ENCODE data around the gene TMEM63C. TPM values are rescaled to one million over a fixed set of nuclear protein-coding genes. Genes with fewer than 3 reads are reported as not detected.

TMEM63C gene
- total and polyA plus RNA-seq, 2 donors (not counting 1 experiment from before 2014, with no cell fraction given): 0.63 to 3.2 TPM

DNA sequence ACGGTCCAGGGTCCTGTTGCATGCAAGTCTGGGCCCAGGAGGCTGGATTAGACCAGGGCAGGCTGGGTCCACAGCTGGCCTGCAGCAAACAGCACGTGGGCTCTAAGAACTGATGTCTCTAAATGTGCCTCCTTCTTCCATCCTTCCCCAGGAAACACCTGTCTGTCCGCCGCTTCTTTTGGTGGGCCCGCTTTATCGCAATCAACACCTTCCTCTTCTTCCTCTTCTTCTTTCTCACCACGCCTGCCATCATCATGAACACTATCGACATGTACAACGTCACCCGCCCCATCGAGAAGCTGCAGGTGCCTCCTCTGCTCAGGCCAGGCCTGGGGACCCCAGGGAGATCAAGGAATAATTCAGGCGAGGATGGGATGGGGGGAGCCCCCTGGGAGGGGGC, 61.2 kb downstream of the TMEM63C start:
- H3K36me3 ChIP-seq (replicated peaks in 1 of 2; ENCODE audit: control extremely low read depth in 1 of 2, control insufficient read depth in 1 of 2, extremely low read depth in 1 of 2, insufficient read depth in 2 of 2, low read length in 1 of 2): no peaks in the 10 kb centered on the region
- WGBS (ENCODE audit: insufficient coverage): 6% methylated on average over 11 of the region's 12 CpGs
- H3K4me2 ChIP-seq (replicated peaks; ENCODE audit: low read depth, low read length, poor library complexity, severe bottlenecking): peak overlapping the region; percentile 62
- H3K79me2 ChIP-seq (ENCODE audit: control insufficient read depth, insufficient read depth, low read length): no peaks in the 10 kb centered on the region
- peaks cover 37 to 39% of the 10 kb centered on the region in 2 donors for H3K4me1 ChIP-seq (ENCODE audit: control insufficient read depth in 2 of 2, insufficient read depth in 2 of 2, low read length in 2 of 2)
- H3K9me3 ChIP-seq (ENCODE audit: control extremely low read depth in 1 of 3, control insufficient read depth in 2 of 3, insufficient read depth in 1 of 3, low read length in 2 of 3): peaks cover 0 to 10% (median 0%) of the 10 kb centered on the region in 3 donors
- Mint-ChIP-seq H3K27ac (peak overlapping the region; percentile 32), H3K9me3 (ENCODE audit: insufficient read depth) (peaks cover 2% of the 10 kb centered on the region), H3K4me1 (peaks cover 42% of the 10 kb centered on the region), H3K4me3 (peak overlapping the region; percentile 46), H3K27me3 (no peaks in the 10 kb centered on the region)
- intact Hi-C loops (cut with micrococcal nuclease): no loop called here
- H3K27me3 ChIP-seq (replicated peaks in 1 of 4; ENCODE audit: control extremely low read depth in 1 of 4, control insufficient read depth in 3 of 4, insufficient read depth in 4 of 4, low read length in 3 of 4): no peaks in the 10 kb centered on the region
- H4K20me1 ChIP-seq (ENCODE audit: control insufficient read depth, insufficient read depth, low read length, poor library complexity, severe bottlenecking): no peaks in the 10 kb centered on the region
- H3K9ac ChIP-seq (ENCODE audit: low read length): no peak overlapping the region
- POLR2A ChIA-PET: no interaction called here
- H3K4me3 ChIP-seq (ENCODE audit: control extremely low read depth in 1 of 5, extremely low read depth in 1 of 5, insufficient read depth in 1 of 5, low read depth in 2 of 5, low read length in 4 of 5): no peak overlapping the region
- peak overlapping the region; percentile 68 for H2AFZ ChIP-seq (ENCODE audit: insufficient read depth, low read depth, low read length, poor library complexity, severe bottlenecking)
- no peak for TF ChIP-seq EZH2 (IDR thresholded peaks at IDR 0.05; ENCODE audit: borderline replicate concordance, insufficient read depth, low read depth, low read length, poor library complexity, severe bottlenecking)
- TF ChIP-seq, protein P1, sequence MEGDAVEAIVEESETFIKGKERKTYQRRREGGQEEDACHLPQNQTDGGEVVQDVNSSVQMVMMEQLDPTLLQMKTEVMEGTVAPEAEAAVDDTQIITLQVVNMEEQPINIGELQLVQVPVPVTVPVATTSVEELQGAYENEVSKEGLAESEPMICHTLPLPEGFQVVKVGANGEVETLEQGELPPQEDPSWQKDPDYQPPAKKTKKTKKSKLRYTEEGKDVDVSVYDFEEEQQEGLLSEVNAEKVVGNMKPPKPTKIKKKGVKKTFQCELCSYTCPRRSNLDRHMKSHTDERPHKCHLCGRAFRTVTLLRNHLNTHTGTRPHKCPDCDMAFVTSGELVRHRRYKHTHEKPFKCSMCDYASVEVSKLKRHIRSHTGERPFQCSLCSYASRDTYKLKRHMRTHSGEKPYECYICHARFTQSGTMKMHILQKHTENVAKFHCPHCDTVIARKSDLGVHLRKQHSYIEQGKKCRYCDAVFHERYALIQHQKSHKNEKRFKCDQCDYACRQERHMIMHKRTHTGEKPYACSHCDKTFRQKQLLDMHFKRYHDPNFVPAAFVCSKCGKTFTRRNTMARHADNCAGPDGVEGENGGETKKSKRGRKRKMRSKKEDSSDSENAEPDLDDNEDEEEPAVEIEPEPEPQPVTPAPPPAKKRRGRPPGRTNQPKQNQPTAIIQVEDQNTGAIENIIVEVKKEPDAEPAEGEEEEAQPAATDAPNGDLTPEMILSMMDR (IDR thresholded peaks at IDR 0.05): no peak
- DNase-seq (peak; percentile 63), ATAC-seq (ENCODE audit: low read depth) (peak; percentile 25)
- H3K27ac ChIP-seq (ENCODE audit: low read length in 2 of 2): peak overlapping the region; percentile 65 to 81
- CTCF ChIA-PET: no interaction called here

DNA sequence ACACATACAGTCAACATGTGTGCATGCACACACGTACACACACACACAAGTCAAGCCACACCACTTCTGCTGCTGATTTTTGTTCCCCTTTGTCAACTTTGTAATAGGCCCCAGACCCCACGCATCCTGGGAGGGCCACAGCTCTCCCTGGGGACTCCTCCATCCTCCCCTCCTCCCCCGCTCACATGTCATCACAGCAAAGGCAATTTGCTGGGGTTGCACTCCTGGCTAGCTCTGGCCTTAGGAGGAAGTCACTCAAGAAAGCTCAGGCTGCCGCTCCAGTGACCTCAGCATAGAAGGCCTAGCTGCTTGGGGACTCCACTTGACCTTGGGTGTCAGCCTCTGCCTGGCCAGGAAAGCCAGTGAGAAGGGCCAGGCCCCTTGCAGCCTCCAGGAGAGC, 62.3 kb downstream of the TMEM63C start:
- Histone ChIP-seq H3K79me2 (ENCODE audit: control insufficient read depth, insufficient read depth, low read length) (no peaks in the 10 kb centered on the region), H3K4me1 (ENCODE audit: control insufficient read depth in 2 of 2, insufficient read depth in 2 of 2, low read length in 2 of 2) (peaks cover 37 to 39% of the 10 kb centered on the region in 2 donors), H3K27me3 (replicated peaks in 1 of 4; ENCODE audit: control extremely low read depth in 1 of 4, control insufficient read depth in 3 of 4, insufficient read depth in 4 of 4, low read length in 3 of 4) (no peaks in the 10 kb centered on the region), H4K20me1 (ENCODE audit: control insufficient read depth, insufficient read depth, low read length, poor library complexity, severe bottlenecking) (no peaks in the 10 kb centered on the region), H3K4me2 (replicated peaks; ENCODE audit: low read depth, low read length, poor library complexity, severe bottlenecking) (peak overlapping the region; percentile 62), H3K4me3 (ENCODE audit: control extremely low read depth in 1 of 5, extremely low read depth in 1 of 5, insufficient read depth in 1 of 5, low read depth in 2 of 5, low read length in 4 of 5) (no peak overlapping the region), H3K9ac (ENCODE audit: low read length) (no peak overlapping the region), H3K9me3 (ENCODE audit: control extremely low read depth in 1 of 3, control insufficient read depth in 2 of 3, insufficient read depth in 1 of 3, low read length in 2 of 3) (peaks cover 0 to 10% (median 0%) of the 10 kb centered on the region in 3 donors), H2AFZ (ENCODE audit: insufficient read depth, low read depth, low read length, poor library complexity, severe bottlenecking) (peak overlapping the region; percentile 68), H3K36me3 (replicated peaks in 1 of 2; ENCODE audit: control extremely low read depth in 1 of 2, control insufficient read depth in 1 of 2, extremely low read depth in 1 of 2, insufficient read depth in 2 of 2, low read length in 1 of 2) (no peaks in the 10 kb centered on the region), H3K27ac (ENCODE audit: low read length in 2 of 2) (peak overlapping the region; percentile 69 to 81)
- H3K4me1 Mint-ChIP-seq: peaks cover 42% of the 10 kb centered on the region
- ATAC-seq (ENCODE audit: low read depth) (peak; percentile 92), DNase-seq (peak; percentile 85)
- H3K27me3 Mint-ChIP-seq: no peaks in the 10 kb centered on the region
- no peak for TF ChIP-seq EZH2 (IDR thresholded peaks at IDR 0.05; ENCODE audit: borderline replicate concordance, insufficient read depth, low read depth, low read length, poor library complexity, severe bottlenecking)
- TF ChIP-seq, protein P1 (IDR thresholded peaks at IDR 0.05): no peak
- H3K4me3 Mint-ChIP-seq: peak overlapping the region; percentile 70
- POLR2A ChIA-PET: no interaction called here
- CTCF ChIA-PET: no interaction called here
- peaks cover 2% of the 10 kb centered on the region for H3K9me3 Mint-ChIP-seq (ENCODE audit: insufficient read depth)
- peak overlapping the region; percentile 77 for H3K27ac Mint-ChIP-seq
- WGBS (ENCODE audit: insufficient coverage): 5% methylated on average over 4 of the region's 4 CpGs
- intact Hi-C loops (cut with micrococcal nuclease): no loop called here
